Mucosa of descending colon (tissue), 3 donors: ENCODE data around the gene PIP4K2C. TPM values are rescaled to one million over a fixed set of nuclear protein-coding genes. Genes with fewer than 3 reads are reported as not detected.

ENCODE experiments used
- ATAC-seq: fragments of 200-7000 bp; cut with Tn5 transposase; one replicate; pipeline ENCODE4 v1.9.1; 2020; ENCODE audit warnings: mild to moderate bottlenecking, moderate library complexity
- DNase-seq, 3 donors: peaks; one replicate each; pipeline ENCODE4 v3.0.0-alpha.2; 2020
- H3K36me3 ChIP-seq: fragments of 200-600 bp; one replicate; pipeline ENCODE4 v1.8.0; 2021; ENCODE audit warnings: low read depth, mild to moderate bottlenecking
- H3K4me1 ChIP-seq: fragments of 200-600 bp; one replicate; pipeline ENCODE4 v1.8.0; 2021; ENCODE audit warnings: low read depth, mild to moderate bottlenecking
- H3K4me3 ChIP-seq: fragments of 200-600 bp; one replicate; pipeline ENCODE4 v1.8.0; 2021; ENCODE audit warnings: mild to moderate bottlenecking
- H3K9me3 ChIP-seq: fragments of 200-600 bp; one replicate; pipeline ENCODE4 v1.8.0; 2021; ENCODE audit warnings: mild to moderate bottlenecking
- CTCF ChIP-seq: fragments of 200-600 bp; IDR thresholded peaks from one replicate; pipeline ENCODE4 v1.8.0; 2022; ENCODE audit warnings: antibody characterized with exemption, mild to moderate bottlenecking
- intact Hi-C, 2 donors: fragments of 100-400 bp; cut with DNase I in 1 of 2; cut with micrococcal nuclease in 1 of 2; formaldehyde crosslinking; loops; one replicate each; pipeline versions ENCODE4 v1.11.0 to v1.11.1; 2022; cut with DNase I, micrococcal nuclease
- total RNA-seq, 3 donors: library from RNA; stranded (reverse); fragmentation: NEBNext Ultra II Directional in 2 of 3; extraction: Animal tissue kit (Norgen Biotek cat#: 25700) in 2 of 3; gene quantifications; one replicate each; pipeline versions ENCODE4 v1.2.1 to v1.2.4, GENCODE V29; 2021 to 2023
- donor health status: DM: no; HTN: no; CAD: no; lungs with moderate emphysema.
- donor health status: DM: no; HTN: no; CAD: no.
- donor health status: DM: no; HTN: yes; CAD: no.

The PIP4K2C gene
- total RNA-seq, 3 donors from 2014 or later: 39.0 to 55.5 (median 54.2) TPM

- intact Hi-C loops: loop anchor here (5.0 kb wide), 1 partner anchor 42 kb away; no protein-coding TSS in a partner anchor
- no peak for DNase-seq
- ATAC-seq: no peak
- no peaks in the 10 kb centered on the region for H3K36me3 ChIP-seq
- no peak overlapping the region for H3K4me3 ChIP-seq
- TF ChIP-seq CTCF: no peak
- peaks cover 11% of the 10 kb centered on the region for H3K4me1 ChIP-seq
- H3K9me3 ChIP-seq: no peaks in the 10 kb centered on the region
These were observed 32.9 kb downstream of the PIP4K2C start for GRCh38 chr12:57623811-57624390.

- Histone ChIP-seq H3K4me1 (peaks cover 11% of the 10 kb centered on the region), H3K36me3 (no peaks in the 10 kb centered on the region), H3K9me3 (no peaks in the 10 kb centered on the region), H3K4me3 (no peak overlapping the region)
- intact Hi-C loops: loop anchor here (5.0 kb wide), 1 partner anchor 42 kb away; no protein-coding TSS in a partner anchor
- ATAC-seq: no peak
- no peak for TF ChIP-seq CTCF
- no peak for DNase-seq
These were observed 33.6 kb downstream of the PIP4K2C start for GRCh38 chr12:57624441-57625220.

- DNase-seq (no peak), ATAC-seq (no peak)
- no peaks in the 10 kb centered on the region for H3K9me3 ChIP-seq
- intact Hi-C loops: no loop called here
- no peak for TF ChIP-seq CTCF
- H3K4me1 ChIP-seq: peaks cover 11% of the 10 kb centered on the region
- no peak overlapping the region for H3K4me3 ChIP-seq
- H3K36me3 ChIP-seq: no peaks in the 10 kb centered on the region
These were observed 34.5 kb downstream of the PIP4K2C start for GRCh38 chr12:57625261-57626032.

DNA sequence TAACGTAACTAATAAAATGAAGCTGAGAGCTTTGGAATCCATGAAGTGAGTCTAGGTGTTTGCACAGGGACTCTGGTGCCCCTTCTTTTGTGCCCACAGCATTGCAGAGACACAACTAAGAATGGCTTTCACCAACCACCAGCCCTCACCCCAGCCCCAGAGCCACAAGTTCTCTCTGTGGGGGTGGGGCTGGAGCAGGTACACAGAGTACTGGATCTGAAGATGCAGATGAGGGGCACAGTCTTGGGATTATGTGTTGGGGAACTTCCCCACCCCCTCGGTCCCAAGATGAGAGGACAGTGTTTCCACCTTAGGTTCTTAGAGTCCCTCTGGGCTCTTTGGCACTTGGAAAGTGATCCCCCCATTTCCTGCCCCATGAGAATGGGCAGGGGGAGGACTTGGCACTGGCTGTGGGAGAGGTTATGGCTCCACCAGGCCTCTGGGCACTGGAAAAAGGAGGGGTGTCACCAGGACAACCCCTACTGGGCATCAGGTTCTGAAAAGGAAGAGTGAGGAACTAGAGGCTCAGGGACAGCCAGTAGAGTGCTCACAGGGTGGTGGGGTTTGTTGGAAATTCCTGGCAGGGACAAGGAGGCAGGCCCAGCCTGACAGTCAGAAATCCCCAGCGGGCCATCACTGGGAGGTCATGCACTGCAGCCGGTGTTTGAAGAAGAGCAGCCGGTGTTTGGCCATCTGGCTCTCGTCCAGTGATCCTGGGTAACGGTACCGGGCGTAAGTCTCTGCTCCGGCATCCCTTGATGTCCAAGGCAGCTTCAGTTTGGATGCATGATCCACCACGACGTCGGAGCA, 35.3 kb downstream of the PIP4K2C start:
- Histone ChIP-seq H3K4me3 (no peak overlapping the region), H3K36me3 (no peaks in the 10 kb centered on the region), H3K9me3 (no peaks in the 10 kb centered on the region), H3K4me1 (peaks cover 6% of the 10 kb centered on the region)
- ATAC-seq (no peak), DNase-seq (no peak)
- TF ChIP-seq CTCF: no peak
- intact Hi-C loops: no loop called here

- no peaks in the 10 kb centered on the region for H3K9me3 ChIP-seq
- H3K4me3 ChIP-seq: no peak overlapping the region
- no peak for ATAC-seq
- no peak for TF ChIP-seq CTCF
- no peak for DNase-seq
- no peaks in the 10 kb centered on the region for H3K4me1 ChIP-seq
- H3K36me3 ChIP-seq: no peaks in the 10 kb centered on the region
- intact Hi-C loops: no loop called here
These were observed 36.0 kb downstream of the PIP4K2C start for GRCh38 chr12:57626921-57627445.
